GM13977 (cell line): ENCODE measurements around the gene HTR2C.

Source experiments
- DNase-seq: peaks from one replicate; pipeline ENCODE4 v3.0.0; 2012; ENCODE audit warnings: low spot score
- in situ Hi-C: fragments of 300-500 bp; cut with MboI; formaldehyde crosslinking; loops from one replicate; pipeline ENCODE4 v1.12.0; 2022; ENCODE audit warnings: low sequenced_read_pairs, low pct_unique_long_range_greater_than_20kb, mixed read lengths, inconsistent platforms; ENCODE audit not compliant: unreplicated experiment
- TF ChIP-seq, protein P1 (sequence below): IDR thresholded peaks from 2 replicates; pipeline ENCODE4 v1.5.1; 2012; ENCODE audit warnings: mild to moderate bottlenecking, control low read depth; ENCODE audit not compliant: insufficient read depth; ENCODE audit errors: extremely low read depth, missing control alignments

The HTR2C gene

GRCh38 chrX:114583646-114584374, at the start of gene HTR2C:
Gene HTR2C (plus strand): TSS chrX:114584086. CDS start chrX:114726937, 142,851 bp downstream.
- TF ChIP-seq, protein P1, sequence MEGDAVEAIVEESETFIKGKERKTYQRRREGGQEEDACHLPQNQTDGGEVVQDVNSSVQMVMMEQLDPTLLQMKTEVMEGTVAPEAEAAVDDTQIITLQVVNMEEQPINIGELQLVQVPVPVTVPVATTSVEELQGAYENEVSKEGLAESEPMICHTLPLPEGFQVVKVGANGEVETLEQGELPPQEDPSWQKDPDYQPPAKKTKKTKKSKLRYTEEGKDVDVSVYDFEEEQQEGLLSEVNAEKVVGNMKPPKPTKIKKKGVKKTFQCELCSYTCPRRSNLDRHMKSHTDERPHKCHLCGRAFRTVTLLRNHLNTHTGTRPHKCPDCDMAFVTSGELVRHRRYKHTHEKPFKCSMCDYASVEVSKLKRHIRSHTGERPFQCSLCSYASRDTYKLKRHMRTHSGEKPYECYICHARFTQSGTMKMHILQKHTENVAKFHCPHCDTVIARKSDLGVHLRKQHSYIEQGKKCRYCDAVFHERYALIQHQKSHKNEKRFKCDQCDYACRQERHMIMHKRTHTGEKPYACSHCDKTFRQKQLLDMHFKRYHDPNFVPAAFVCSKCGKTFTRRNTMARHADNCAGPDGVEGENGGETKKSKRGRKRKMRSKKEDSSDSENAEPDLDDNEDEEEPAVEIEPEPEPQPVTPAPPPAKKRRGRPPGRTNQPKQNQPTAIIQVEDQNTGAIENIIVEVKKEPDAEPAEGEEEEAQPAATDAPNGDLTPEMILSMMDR = no peak
- in situ Hi-C loops = no loop called here
- peak; percentile 9 for DNase-seq

DNA sequence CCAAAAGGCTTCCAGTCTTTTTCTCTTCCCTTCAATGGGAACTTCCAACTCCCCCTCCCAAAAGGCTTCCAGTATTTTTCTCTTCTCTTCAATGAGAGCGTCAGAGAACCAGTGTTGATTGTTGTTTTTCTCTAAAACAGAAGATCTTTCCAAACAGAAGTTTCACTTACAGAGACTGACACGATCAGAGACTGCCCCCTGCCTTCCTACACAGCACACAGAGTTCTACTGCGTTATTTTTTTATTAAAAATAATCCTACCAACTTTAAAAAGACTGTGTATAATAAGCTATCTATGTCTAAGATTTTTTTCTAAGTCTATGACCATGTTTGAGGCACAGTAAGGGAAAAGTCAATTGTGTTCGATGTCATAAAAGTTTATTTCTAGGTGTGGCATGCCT, 3.5 kb upstream of the HTR2C start:
- no peak for DNase-seq
- in situ Hi-C loops = no loop called here

GRCh38 chrX:114581528-114582263, 2.2 kb upstream of the HTR2C start:
- TF ChIP-seq, protein P1 = no peak
- in situ Hi-C loops = no loop called here
- no peak for DNase-seq

More for the DNA sequence above, 3.5 kb upstream of the HTR2C start:
- TF ChIP-seq, protein P1 = no peak

GRCh38 chrX:114582264-114582632, 1.6 kb upstream of the HTR2C start:
- TF ChIP-seq, protein P1 = no peak
- no peak for DNase-seq
- in situ Hi-C loops = no loop called here

DNA sequence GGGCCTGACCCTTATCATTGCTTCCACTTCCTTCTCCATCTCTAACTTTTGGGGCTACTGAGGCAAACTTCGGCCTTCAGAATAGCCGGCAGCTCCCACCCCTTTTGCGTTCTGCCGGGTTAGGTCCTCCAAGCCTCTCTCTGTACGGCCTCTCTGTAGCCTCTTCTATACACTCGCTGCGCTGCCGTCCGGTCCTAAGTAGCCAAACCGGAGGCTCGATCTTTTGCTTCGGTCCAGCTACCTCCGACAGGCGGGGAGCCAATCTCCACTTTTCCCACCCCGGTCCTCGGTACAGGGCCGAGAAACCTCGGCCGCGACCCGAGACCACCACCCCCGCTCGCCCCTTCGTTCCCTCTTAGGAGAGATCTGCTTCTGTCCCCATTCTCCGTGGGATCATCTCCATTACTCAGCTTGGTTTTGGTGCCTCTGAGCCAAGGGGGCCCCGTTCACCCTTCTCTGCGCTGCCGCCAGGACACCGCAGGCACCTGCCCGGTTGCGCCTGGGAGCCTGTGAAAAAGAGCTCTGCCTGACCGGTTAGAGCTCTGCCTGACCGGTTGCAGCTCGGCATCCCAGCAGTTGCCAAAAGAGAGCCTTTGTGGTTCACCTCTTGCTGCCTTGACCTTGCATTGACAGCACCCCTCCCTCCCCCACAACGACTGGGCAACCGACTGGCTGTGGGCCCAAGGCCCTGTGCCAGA, 1.0 kb upstream of the HTR2C start:
- DNase-seq = peak; percentile 13
- in situ Hi-C loops = no loop called here
- TF ChIP-seq, protein P1 = no peak

GRCh38 chrX:114584375-114584943, 573 bp downstream of the HTR2C start:
- TF ChIP-seq, protein P1 = no peak
- in situ Hi-C loops = no loop called here
- no peak for DNase-seq
